HG02610 (cell line): ENCODE data around the gene CD81.

ENCODE experiments used
- ATAC-seq: cut with Tn5 transposase; IDR thresholded peaks from one replicate; pipeline ENCODE4 v1.9.1; 2021; ENCODE audit warnings: mild to moderate bottlenecking, moderate library complexity; ENCODE audit not compliant: unreplicated experiment

Gene CD81

DNA sequence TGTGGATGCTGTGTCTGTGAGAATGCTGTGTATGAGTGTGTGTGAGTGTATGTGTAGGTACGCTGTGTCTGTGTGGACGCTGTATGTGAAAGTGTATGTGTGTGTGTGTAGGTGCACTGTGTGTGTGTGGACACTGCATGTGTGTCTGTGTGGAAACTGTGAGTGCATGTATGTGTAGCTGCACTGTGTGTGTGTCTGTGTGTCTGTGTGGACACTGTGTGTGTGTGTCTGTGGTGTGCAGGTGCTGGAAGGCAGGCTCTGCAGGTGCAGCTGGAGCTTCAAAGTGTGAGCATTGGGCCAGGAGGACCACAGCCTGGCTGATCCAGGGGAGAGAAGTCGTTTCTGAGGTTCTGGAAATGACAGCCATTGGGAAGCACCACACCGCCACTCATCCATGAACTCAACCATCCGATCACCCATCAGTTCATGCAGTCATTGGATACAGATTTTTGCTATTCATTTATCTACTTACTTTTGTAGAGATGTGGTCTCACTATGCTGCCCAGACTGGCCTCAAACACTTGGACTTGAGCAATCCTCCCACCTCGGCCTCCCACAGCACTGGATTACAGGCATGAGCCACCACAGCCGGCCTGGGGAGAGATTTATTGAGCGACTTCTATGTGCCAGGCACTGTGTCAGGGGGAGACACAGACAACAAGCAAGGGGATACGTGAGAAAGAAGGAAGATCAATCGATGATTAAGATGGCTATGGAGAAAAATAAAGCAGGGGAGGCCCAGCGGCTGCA is 57.6 kb downstream of the CD81 start:
- no peak for ATAC-seq

DNA sequence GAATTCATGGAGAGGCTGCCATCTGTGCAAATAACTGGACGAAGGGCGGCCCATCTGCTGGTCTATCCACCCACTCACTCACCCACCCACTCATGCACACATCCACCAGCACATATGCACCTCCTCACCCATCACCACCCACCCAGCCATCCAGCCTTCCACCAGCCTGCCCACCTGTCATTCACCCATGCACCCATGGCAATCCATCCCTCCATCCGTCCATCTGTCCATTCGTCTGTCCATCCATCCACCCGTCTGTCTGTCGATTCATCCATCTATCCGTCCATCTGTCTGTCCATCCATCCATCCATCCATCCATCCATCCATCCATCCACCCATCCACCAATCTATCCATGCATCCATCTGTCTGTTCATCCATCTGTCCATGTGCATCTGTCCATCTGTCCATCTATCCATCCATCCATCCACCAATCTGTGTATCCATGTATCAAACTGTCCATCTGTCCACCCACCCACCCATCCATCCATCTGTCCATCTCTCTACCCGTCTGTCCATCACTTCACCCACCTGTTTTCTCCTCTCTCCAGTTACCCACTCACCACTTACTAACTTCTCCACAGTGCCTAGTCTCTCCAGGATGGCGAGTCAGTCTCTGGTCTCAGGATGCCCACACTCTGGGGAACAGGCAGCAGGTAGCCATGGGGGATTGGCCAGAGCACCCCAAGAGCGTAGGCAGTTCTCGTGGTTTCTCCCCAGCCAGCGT is 58.3 kb downstream of the CD81 start:
- no peak for ATAC-seq

DNA sequence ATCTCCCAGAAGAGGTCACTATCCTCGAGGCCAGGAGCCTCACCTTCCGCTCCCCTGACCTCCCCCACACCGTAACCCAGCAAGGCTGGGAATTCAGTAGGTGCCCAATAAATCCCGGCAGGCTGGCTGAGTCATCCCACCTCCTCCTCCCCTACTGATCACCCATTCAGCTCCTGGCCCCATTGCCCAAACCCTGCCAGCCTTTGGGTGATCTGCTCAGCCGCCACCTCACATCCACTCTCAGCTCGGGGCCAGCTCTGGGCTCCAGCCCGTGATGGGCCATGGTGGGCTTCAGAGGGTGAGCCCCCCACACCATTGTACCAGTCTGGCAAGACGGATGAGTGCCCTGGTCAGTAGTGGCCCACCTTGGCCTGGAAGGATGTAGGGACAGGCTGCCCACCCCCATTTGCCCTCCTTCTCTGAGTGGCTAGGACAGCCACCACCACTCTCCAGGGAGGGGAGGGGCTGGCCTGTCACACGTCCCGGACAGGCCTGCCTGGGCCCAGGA is 59.0 kb downstream of the CD81 start:
- ATAC-seq: no peak

GRCh38 chr11:2436521-2437031 is 59.5 kb downstream of the CD81 start:
- no peak for ATAC-seq

DNA sequence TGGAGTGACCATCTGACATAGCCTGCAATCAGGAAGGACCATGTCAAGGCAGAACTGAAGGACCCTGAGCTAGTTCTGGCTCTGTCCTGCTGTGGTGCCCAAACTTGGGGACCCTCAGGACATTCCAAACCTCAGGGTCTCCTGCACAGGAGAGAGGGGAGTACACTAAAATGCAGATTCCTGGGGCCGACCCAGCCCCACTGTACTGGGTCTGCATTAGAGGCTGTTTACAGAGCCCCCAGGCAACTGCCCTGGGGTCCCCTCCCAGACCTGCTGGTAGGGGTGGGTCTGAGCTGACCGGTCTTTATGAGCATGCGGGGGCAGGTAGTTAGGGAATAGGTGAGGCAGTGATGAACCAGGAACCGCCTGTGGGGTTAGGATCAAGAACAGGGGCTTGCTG is 60.4 kb downstream of the CD81 start:
- ATAC-seq: no peak

DNA sequence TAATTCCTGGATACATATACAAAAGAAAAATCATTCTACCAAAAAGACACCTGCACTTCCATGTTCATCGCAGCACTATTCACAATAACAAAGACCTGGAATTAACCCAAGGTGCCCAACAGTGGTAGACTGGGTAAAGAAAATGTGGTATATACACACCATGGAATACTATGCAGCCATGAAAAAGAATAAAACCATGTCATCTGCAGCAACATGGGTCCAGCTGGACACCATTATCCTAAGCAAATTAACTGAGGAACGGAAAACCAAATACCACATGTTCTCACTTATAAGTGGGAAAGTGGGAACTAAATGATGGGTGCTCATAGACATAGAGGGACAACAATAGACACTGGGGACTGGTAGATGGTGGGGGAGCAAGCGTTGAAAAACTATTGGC is 62.7 kb downstream of the CD81 start:
- no peak for ATAC-seq

GRCh38 chr11:2440646-2441045 is 63.5 kb downstream of the CD81 start:
- ATAC-seq: no peak

GRCh38 chr11:2441171-2441570 is 64.1 kb downstream of the CD81 start:
- no peak for ATAC-seq

DNA sequence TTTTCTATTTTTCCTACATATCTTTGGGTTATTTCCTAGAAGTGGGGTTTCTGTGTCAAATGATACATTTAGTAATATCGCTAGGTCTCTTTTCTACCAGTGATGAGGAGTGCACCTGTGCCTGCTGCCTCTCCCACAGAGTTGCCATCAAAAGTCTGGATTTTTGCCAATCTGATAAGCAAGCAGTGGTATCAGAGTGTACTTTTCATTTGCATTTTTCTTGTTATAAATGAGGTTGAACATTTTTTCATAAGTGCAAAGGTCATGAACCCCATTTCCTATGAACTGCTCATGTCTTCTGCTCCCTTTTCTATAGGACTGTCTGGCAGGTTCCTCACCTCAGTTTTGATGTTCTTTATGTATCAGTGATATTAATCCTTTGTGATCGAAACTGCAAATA is 65.5 kb downstream of the CD81 start:
- no peak for ATAC-seq

GRCh38 chr11:2443406-2443805 is 66.3 kb downstream of the CD81 start:
- no peak for ATAC-seq

- no peak for ATAC-seq
Measured at GRCh38 chr11:2443881-2444820, 67.0 kb downstream of the CD81 start, which contains the start of gene TRPM5. Gene TRPM5, minus strand, starts transcription at chr11:2444514. Its CDS starts 21,478 bp downstream, at chr11:2423036.

DNA sequence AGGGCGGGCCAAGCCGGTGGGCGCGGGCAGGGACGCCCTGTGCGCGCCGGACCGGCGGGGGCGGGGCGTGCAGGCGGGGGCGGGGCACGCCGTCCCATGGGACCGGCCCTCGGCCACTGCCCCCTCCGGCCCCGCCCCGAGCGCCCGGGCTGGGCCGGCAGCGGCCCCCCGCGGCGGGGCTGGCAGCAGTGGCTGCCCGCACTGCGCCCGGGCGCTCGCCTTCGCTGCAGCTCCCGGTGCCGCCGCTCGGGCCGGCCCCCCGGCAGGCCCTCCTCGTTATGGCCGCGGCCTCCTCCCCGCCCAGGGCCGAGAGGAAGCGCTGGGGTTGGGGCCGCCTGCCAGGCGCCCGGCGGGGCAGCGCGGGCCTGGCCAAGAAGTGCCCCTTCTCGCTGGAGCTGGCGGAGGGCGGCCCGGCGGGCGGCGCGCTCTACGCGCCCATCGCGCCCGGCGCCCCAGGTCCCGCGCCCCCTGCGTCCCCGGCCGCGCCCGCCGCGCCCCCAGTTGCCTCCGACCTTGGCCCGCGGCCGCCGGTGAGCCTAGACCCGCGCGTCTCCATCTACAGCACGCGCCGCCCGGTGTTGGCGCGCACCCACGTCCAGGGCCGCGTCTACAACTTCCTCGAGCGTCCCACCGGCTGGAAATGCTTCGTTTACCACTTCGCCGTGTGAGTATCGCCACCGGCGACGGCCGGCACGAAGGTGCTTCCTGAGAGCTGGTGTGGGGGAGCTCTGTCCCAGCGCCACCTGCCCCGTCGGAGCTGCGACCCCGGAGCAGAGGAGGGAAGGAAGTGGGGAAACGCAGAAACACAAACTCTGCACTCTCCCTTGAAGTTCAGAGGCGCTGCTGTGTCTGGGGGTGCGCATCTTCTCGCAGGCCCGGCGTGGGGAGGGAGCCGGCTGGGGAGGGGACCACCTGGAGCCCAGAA is 68.0 kb downstream of the CD81 start, which contains the start of gene KCNQ1:
KCNQ1 (plus strand) TSS at position 188 of the 925 bp plus-strand sequence; CDS start at position 279, 91 bp downstream.
- ATAC-seq: no peak

- no peak for ATAC-seq
Measured at GRCh38 chr11:2445746-2446551, 68.8 kb downstream of the CD81 start.

DNA sequence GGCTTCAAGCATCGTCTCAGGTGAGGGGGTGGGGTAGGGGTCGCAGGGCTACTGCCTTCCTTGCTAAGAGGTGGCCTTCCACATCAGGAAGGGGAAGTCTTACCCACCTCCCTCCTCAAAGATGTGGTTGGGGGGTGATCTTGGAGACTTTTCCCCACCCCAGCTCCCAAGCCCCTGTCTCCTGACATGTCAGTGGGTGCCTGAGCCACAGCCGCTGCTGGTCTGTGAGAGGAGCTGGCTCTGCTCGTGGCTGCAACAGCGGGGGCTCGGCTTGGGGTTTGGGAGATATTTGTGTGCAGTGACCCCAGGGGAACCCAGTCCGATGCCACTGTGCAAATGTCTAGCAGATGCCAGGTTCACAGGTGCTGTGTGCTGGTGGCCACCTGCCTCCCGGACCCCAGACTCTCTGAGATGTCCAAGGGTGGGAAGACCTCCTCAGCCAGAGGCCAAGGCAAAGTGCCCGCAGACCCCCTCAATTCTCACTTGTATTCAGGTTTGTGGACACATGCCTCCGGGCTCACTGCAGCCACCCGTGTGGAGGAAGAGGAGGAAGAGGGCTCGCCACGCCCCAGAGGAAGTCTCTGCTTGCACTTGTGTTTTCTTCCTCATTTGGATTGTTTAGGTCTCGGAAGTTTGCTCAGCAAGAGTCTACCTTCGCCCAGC is 69.6 kb downstream of the CD81 start:
- no peak for ATAC-seq
